GM18517 (cell line): ENCODE results near the gene KLHDC2.
"Not testable (repeated sequence)": the region's sequence is repeated elsewhere in the genome, so short reads cannot be mapped to it uniquely, and the experiment has no call there.

Experiments
- ATAC-seq: cut with Tn5 transposase; IDR thresholded peaks from one replicate; pipeline ENCODE4 v1.9.1; 2021; ENCODE audit warnings: mild to moderate bottlenecking, moderate library complexity; ENCODE audit not compliant: unreplicated experiment

Gene KLHDC2

DNA sequence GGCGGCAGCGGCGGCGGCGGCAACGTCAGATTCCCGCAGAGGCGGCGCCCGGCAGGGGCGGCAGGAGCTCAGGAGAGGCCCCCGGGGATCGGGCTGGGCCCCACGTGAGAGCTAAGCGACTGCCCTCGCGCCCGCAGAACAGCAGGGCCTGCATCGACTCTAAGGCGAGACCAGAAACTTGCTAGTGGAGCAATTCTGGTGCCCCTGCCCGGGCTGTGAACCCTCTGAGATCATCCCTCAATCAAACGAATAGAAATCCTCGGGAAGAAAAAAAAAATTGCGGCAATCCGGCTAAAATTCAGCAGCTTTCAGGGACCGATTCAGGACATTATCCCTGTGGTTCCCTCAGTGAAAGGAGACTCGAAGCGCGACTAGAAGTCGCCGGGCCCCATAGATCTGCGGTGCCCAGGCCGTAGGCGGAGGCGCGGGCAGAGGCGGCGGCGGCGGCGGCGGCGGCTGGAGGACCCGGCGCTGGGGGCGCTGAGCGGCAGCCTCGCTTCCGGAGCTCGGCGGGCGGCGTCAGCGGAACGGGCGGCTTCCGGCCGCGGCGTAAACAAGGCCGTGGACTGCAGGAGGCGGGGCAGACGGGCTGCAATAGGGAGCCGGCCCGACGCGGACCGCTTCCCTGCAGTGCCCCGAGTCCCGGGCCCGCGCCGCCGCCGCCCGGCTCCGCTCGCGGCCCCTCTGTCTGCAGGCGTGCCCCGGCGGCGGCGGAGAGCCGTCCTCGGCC lies at the start of gene KLHDC2:
KLHDC2 (plus strand) TSS at position 583 of the 730 bp plus-strand sequence. CDS start 316 bp downstream, outside the sequence.
- peak; percentile 89 for ATAC-seq

DNA sequence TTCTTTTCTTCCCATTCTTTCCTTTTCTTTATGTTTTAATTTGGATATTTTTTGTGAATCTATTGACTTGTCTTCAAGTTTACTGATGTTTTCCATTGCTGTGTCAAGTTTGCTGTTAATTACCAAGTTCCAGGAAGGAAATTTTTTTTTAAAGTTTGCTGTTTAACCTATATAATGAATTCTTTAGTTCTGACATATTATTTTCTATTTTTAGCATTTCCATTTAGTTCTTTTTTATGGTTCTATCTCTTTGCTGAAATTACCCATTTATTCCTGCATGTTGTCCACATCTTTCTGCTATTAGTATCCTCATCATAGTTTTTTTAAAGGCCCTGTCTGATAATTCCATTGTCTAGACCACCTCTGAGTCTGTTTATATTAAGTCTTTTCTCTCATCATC lies 47.2 kb upstream of the KLHDC2 start:
- ATAC-seq, result no peak

GRCh38 chr14:49721733-49722435 lies 46.1 kb upstream of the KLHDC2 start:
- ATAC-seq, result not testable (repeated sequence)

DNA sequence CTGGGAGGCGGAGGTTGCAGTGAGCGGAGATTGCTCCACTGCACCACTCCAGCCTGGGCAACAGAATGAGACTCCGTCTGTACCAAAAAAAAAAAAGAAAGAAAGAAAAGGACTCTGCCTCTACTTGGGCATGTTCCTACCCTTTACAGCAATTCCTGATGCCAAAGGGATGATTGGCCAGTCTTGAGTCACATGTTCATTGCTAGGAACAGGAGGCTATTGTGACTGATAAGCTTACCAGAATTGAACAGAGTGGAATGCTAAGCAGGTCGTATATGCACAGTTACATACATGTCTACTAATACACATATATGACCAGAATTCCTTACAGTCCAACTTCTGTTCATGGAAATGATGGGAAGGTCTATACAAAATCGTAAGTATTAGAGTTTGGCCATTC lies 40.8 kb upstream of the KLHDC2 start:
- ATAC-seq, result no peak

DNA sequence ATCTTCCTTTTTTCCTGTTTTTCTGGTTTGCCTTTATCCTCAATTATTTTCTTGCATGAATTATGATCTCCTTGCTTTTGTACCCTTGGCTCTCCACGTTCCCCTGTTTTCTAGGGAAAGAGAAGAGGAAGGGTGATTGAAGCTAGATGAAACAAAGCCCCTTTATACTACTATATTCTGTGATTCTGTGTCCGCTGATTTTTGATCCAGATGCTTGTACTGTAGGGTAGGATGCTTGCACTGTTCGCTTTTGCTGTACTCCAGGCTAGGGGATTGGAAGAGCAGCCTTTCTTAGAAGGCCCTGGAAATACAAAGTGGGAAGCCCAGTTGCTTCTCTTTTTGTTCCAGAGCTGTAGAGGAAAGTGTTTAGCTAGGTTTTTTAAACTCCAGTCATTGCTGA lies 35.1 kb upstream of the KLHDC2 start:
- no peak for ATAC-seq

GRCh38 chr14:49733836-49734235 lies 34.1 kb upstream of the KLHDC2 start:
- no peak for ATAC-seq

DNA sequence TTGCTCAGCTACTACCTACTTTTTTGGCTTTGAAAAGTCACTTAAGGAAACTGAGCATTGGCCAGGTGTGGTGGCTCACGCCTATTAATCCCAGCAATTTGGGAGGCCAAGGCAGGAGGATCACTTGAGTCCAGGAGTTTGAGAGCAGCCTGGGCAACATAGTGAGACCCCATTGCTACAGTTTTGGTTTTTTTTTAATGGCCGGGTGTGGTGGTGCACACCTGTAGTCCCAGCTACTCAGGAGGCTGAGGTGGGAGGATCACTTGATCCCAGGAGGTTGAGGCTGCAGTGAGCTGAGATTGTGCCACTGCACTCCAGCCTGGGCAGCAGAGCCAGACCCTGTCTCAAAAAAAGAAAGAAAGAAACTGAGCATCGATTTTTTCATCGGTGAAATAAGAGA lies 32.3 kb upstream of the KLHDC2 start:
- not testable (repeated sequence) for ATAC-seq

GRCh38 chr14:49745191-49745590 lies 22.8 kb upstream of the KLHDC2 start:
- no peak for ATAC-seq

DNA sequence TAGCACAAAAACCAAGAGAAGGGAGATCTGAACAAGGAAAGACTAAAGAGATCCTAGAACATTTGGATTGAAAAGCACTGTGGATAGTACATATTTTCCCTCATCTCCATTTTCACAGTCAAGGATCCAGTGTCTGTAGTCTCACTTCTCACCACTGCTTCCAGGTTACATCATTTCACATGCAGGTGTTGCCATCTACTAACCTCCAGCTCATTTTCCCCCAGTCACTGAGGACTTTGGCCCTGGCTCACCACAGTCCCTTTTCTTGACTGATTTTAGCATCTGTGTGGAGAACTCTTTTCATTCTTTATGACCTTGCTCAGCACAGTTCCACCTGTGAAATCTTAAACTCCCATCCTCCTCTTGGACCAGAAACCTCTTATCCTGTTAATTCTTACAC lies 21.5 kb upstream of the KLHDC2 start:
- not testable (repeated sequence) for ATAC-seq

DNA sequence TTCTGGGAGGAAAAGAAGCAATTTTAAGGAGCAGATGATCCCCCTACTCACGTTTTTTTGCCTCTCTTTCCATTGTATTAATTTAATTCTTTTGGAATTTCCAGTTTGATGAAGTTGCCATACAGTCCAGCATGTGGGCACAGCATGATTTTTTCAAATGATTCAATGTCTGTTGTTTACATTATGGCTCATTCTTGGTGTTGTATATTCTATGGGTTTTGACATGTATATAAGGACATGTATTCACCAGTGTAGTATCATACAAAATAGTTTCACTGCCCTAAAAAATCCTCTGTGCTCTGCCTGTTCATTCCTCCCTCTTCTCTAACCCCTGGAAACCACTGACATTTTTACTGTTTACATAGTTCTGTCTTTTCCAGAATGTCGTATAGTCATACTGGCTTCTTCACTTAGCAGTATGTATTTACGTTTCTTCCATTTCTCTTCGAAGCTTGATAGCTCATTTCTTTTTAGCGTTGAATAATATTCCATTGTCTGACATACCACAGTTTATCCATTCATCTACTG lies 13.3 kb upstream of the KLHDC2 start:
- ATAC-seq, result no peak

GRCh38 chr14:49755378-49755777 lies 12.6 kb upstream of the KLHDC2 start:
- no peak for ATAC-seq

GRCh38 chr14:49761839-49762551 lies 6.0 kb upstream of the KLHDC2 start:
- no peak for ATAC-seq

DNA sequence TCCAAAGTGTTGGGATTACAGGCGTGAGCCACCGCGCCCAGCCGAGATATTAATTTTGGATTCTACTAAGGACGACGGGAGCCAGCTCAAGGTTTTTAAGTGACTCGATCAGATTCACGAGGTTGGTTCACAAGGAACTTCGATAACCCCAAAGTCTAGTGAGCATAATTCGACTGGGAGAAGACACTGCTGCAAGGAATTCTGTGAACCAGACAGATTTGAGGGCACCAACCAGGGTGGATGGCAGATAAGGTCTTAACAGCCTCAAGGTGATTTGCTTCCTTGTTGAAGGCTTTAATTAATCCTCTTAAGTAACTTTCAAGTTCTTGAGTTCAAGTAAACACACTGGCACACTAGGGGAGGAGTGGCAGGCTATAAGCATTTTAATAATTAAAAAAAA lies 1.1 kb upstream of the KLHDC2 start:
- no peak for ATAC-seq

DNA sequence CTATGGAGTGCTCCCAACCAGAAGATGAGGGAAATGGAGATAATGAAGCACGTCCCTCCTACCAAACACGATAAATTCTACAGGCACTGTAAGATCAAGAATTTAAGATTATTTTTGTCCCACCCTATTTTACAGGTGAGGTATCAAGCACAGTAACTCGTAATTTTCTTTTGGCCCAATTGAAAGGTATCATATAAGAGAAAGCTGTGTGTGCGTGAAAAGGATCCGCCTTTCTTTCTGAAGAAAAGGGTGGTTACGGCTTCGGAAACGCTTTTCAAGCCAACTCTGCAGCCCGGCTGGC lies 733 bp upstream of the KLHDC2 start:
- no peak for ATAC-seq

DNA sequence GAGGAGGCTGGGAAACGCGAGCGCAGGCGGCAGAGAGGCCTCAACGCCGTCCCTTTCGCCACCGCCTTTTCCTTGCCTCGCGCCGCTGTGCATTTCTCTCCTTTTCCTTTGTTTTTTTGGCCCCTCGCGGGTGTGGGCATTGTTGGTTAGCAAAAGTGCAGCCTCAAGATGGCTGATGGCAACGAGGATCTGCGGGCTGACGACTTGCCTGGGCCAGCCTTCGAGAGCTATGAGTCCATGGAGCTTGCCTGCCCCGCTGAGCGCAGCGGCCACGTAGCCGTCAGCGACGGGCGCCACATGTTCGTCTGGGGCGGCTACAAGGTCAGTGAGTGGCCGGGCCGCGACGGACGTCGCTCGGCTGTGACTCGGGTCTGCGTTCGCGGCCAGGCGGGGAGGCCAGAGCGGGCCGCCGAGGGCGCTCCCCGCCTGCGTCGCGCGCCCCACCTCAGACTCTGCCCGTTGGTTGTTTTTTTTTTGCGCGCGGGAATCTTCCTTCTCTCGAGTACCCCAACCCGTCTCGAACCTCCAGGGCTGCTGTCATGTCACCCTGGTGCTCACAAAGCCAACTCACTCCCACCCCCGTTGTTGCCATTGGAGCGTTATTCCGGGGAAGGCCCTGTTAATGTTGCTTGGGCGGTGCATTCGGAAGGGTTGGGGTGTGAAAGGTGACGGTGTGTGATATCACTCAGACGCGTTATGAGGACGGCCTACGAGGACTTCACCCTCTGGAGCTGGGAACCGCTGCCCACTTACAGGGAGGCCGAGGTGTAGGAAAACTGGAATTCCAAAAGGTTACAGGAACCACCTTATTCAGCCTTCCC lies 558 bp downstream of the KLHDC2 start:
- peak; percentile 29 for ATAC-seq

- no peak for ATAC-seq
Observed at GRCh38 chr14:49769171-49769570, 1.2 kb downstream of the KLHDC2 start.

GRCh38 chr14:49769581-49770211 lies 1.7 kb downstream of the KLHDC2 start:
- ATAC-seq, result no peak

DNA sequence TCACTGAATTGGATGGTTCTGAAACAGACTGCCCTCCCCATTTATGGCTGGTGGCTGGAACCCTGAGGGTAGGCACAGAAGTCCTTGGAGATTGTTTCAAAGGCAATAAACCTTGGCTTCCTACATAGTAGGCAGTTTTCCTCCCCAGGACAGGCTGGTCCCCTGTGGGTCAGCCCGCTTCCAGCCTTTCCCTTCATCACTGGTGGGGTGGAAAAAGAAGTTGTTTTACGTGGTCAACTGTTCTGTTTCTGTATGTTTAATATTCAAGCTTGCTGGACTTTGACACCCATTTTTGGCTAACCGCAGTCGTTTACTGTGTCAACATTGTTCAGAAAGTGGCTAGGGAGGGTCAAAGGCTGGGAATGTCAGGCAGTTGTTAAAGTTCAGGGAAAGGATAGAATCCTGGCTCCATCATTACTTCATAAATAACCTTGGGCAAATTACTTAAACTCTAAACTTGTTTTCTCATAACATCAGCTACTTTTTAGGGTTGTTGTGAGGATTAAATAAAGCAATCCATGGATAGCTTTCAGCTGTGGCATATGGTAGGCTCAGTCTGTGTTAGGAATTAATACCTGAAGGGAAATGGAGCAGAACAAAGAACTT lies 2.4 kb downstream of the KLHDC2 start:
- no peak for ATAC-seq

DNA sequence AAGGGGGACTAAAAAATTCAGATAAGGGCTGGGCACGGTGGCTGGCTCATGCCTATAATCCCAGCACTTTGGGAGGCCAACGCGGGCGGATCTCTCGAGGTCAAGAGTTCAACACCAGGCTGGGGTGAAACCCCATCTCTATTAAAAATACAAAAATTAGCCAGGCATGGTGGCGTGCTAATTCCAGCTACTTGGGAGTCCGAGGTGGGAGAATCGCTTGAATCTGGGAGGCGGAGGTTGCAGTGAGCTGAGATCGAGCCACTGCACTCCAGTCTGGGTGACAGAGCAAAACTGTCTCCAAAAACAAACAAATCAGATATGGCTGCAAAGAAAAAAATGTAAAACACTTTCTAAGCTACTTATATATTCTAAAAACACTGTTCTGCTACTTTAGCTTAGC lies 3.7 kb downstream of the KLHDC2 start:
- not testable (repeated sequence) for ATAC-seq

DNA sequence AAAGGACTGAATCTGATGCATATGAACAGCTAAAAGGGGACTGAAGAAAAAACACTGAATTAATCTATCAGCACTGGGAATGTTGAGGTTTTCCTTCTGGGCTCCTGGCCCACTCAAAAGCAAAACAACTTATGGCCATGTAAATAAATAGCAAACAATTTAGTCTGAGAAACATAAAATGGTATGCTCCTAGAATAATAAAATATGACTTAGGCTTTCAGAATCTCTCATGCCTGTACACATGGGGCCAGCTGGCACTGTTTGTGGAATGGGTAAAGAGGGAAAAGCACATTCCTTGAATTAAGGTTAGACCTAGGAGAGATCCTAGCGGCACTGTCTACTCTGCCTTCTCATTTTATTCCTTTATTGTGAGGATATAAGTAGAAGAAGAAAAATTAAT lies 6.2 kb downstream of the KLHDC2 start:
- no peak for ATAC-seq
